HG02938 (cell line): Measurements from ENCODE around the gene EML1.

Experiments
- ATAC-seq: cut with Tn5 transposase; IDR thresholded peaks from one replicate; pipeline ENCODE4 v1.9.1; 2021; ENCODE audit warnings: mild to moderate bottlenecking, moderate library complexity; ENCODE audit not compliant: unreplicated experiment

The EML1 gene

DNA sequence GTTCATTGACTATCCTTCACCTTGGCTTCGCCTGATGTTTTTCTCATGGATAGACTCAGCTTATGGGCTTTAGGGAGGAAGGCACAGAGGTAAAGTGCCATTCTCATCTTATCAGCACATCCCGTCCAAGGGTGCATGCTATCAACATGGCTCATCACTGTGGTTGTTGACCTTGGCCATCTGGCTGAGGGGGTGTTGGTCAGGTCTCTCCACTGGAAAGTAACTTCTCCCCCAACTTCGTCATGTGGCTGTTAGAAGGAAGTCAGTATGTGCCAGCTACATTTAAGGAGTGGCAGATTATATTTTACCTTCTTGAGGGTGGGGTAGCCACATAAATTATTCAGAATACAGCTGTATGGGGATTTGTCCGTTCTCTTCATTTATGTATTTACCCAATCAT is 68.9 kb downstream of the EML1 start:
- ATAC-seq: no peak

DNA sequence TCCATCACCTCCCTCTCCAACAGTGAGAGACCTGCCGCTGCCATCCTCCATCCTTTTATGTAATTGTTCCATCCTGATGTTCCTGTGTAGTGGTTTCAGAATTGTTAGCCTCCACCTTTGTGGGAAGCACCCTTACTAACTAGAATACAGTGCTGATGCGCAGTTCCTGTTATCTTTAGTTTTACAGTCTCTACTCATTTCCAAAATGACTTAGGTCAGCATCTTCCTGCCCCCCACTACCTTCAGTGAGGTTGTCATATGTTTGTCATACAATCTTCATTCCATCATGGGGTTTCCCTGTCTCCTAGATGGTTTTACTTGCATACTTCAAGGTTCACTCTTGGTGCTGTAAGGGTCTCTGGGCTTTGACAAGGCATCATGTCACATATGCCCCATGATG is 69.8 kb downstream of the EML1 start:
- ATAC-seq: no peak

DNA sequence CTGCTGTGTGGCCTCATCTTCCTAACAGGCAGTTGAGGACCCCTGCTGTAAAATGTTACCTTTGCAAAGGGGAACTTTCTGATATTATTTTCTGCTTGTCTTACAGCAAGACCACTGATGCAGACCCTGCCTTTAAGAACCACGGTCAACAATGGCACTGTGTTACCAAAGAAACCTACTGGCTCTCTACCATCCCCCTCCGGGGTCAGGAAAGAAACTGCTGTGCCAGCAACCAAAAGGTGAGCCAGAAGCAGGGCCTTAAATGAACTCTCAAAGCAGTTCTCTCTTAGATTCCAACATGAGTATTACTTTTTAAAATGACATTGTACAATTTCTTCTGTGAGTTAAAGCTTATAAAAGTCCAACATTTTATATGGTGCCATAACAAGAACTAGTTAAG is 72.2 kb downstream of the EML1 start:
- no peak for ATAC-seq

DNA sequence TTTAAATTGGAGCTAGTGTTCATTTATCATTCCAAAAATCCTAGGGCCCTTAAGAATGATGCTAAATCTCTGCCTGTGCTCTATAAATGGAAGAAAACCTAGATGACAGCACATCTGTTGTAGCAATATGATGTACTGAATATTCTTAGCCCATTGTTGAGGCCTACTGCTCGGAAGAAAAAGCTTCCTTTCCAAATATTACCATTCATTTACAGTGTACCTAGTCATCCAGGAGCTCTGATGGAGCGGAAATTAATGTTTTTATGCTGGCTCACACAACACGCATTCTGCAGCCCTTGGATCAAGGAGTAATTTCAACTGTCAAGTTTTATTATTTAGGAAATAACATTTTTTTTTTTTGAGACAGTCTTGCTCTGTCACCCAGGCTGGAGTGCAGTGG is 77.4 kb downstream of the EML1 start:
- no peak for ATAC-seq

DNA sequence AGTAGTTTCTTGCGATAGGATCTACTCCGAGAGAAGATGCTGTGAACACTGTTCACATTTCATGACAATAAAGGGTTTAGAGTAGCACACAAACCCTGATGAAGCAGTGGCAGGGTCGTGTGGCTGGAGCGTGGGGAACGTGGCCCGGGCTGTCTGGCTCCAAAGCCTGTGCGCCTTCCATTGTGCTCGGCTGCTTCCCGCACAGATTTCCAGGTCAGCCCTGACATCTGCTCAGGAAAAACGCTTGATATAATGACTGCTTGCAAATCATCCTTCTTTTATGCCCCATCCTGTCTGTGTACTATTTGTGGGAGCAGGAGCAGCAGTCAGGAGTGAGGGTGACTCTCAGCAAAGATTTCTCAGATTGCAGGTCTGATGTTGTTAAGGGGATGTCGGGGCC is 78.6 kb downstream of the EML1 start:
- no peak for ATAC-seq

DNA sequence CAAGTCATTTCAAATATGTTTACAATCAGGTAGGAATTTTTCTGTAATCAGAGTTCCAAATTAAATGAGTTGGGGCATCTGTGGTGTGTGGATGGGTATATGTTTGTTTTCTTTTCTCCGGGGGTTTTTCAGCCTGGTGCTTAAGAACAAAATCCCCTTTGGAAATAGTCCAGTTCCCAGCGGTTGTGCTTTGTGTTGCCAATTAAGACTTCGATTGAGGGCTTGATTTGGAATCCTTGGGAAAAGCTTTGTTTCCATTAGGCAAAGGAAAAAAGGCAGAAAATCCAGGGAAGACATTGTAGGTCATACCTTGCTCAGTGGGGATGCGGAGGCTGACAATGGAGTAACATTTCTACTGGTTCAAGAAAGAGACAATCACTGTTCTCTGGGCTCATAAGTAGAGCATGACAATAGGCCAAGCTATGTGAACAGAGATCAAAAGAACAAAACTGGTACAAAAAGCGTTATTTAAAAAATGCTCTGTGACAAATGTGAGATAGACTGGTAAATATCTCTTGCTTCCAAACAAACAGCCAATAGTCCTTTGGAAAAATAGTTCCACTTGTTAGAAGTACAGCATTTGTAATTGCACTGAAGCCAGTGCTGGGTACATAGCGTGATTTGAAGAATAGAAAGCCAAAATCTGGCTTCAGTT is 79.7 kb downstream of the EML1 start:
- no peak for ATAC-seq

DNA sequence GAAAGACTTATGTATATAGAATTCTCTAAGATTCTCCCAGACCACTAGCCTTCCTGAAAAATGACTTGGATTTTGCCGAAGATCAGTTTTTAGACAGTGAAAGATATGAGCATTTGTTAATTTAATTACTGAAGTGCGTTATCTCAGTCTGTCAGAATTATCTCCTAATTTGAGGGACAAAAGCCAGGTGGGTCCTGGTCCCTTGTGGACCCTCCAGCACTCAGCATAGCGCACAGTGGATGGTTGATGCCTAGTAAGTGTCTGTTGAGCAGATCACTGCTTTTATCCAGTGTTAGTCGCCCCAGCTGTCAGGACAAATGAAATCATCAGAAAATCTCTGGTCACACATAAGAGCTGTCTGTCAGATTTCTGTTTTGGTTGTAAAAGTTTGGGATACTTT is 80.4 kb downstream of the EML1 start:
- ATAC-seq: no peak

DNA sequence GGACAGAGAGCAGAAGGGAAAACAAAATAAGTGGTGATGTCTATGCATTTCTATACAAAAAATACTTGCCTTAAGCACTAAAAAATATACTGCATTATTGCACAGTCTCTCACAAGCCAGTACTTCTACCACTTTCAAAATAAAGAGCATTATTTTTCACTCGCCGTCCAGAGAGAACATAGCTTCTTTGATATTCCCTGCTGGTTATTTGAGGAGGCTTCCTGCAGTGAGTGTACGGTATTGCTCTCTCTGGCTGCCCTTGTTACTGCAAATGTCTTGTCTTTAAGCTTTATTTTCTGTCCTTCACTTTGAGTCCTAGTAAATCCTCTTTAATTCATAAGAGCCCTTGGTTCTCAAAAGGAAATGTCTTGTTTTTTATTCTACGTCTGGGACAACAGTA is 81.1 kb downstream of the EML1 start:
- ATAC-seq: no peak

DNA sequence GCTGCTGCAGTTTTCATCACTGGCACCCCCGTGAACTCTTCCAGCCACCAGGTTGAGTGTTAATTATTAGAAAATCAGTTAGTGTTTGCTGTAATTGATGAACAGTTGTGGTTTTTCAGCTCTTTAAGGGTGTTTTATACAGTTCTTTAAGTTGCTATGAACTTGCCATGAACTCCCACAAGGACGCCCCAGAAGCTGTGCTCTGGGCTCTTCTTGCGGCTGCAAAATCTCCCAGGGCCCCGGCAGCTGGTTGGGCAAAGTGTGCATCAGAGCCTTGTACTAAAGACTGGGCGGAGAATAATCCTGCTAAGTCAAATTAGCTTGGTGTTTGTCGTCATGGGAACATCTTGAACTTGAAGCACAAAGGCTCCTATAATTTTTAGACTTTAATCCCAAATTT is 82.2 kb downstream of the EML1 start:
- no peak for ATAC-seq

DNA sequence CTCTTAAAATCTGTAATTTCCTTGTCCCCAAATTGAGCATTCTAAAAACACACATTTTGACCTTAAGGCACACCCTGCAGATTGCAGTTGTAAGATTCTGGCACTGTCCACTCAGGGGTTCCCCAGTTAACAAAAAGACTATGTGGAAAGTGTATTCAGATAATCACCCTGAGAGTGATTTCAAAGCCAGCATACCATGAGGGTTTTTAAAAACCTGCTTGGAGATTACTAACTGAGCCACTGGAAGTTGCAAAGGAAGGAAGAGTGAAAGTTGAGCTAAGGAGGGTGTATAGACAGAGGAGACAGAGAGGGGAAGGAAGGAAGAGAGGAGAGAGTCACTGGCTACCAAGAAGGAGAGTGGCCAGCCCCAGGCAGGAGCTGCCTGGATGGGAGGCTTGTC is 82.6 kb downstream of the EML1 start:
- ATAC-seq: no peak

DNA sequence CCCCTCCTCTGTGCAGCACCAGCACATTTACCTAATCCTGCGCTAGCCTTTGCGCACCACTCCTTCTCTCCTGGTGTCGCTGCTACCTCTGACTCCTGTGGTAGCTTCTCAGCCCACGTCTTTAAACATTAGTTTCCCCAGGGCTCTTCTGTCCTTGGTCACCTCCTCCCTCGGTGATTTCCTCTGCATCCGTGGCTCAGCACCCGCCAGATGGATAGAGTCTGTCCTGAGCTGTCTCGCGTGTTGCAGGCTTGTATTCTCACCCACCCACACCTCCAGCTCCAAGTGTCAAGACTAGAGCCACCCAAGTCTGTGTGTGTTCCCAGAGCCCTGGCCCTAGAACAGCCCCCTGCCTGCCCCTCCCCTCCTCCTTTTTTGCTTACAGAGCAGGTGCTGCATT is 83.2 kb downstream of the EML1 start:
- ATAC-seq: no peak

DNA sequence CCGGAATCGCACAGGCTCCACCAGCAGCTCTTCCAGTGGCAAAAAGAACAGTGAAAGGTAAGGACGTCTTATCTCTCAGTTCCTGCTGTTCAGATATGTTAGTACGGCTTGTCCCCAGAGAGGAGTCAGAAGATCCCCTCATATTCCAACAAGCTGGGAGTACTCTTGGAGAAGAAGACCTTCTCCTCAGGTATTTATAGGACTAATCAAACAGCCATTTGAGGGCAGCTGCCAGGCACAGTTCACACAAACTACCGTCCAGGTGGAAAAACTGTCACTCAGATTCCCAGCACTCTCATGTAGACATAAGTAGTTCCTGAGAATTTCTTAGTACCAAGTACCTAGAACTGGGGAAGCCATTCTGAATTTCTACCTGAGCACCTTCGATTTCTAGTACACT is 85.3 kb downstream of the EML1 start:
- no peak for ATAC-seq

DNA sequence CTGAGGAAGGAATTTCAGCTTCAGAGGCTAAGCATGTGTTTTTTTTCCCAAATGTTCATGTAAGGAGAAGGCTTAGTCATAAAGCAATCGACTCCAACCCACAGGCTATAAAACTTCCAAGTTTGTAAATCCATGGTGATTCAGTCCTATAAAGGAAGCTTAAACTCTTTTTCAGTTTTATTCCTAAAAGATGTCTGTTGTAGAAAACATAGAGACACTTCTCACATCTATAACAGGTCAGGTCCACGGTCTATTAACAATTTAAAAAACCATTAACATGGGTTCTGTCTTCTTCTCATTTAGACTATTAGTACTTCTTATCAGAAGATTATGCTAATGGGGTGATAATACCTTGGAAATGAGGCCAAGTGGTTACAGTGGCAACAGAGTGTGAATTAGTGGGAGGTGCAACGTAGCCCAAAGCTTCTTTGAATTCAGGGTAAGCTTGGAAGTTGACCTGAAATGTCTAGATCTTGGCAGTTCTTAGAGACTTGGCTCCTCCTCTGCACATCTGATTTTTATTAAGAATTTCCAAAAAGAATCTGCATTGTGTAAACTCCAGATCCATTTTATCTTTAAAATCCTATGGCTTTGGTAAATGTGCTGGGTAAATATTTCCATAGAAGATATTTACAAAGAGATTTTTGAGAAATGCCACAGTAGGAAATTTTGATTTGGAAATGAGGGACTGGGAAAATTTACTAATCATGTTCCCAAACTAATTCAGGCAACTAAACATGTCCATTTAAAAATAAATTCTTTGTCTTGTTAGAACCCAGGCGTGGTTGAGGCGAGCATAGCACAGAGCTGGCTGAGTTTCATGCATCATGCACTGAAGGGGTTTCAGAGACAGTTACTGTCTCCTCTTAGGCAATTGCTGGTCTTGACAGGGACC is 86.4 kb downstream of the EML1 start:
- no peak for ATAC-seq

DNA sequence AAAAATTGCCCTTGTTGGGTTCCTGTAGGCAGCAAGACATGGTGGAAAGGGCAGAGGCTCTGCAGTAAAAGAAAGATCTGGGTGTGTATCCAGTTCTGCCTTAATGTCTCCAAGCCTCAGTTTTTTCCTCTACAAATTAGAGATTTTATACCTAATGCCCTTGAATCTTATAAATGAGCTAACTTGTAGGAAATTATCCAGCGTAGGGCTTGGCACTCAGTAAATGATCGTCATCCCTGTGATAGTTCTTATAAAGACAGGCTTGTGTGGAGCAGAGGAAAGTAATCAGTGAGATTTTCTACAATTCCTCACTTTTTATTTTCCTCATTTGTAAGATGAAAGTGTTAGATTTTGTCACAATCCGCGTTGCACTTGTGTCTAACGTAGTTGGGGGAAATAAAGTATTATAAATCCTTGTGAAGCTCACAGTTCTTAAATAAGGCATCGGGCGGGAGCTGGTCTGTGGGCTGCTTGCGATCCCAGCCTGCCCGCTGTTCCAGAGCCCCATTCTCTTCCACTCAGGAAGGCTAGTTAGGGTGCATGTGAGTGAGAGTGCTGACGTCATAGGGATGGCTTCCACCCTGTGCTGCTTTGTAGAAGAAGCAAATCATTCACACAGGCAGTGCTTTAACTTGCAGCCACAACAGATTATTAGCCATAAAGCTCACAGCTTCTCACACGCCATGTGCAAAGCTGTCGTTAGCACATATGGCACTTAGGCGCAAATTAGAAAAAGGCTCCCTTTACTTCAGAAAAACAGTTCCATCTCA is 87.6 kb downstream of the EML1 start:
- ATAC-seq: no peak

DNA sequence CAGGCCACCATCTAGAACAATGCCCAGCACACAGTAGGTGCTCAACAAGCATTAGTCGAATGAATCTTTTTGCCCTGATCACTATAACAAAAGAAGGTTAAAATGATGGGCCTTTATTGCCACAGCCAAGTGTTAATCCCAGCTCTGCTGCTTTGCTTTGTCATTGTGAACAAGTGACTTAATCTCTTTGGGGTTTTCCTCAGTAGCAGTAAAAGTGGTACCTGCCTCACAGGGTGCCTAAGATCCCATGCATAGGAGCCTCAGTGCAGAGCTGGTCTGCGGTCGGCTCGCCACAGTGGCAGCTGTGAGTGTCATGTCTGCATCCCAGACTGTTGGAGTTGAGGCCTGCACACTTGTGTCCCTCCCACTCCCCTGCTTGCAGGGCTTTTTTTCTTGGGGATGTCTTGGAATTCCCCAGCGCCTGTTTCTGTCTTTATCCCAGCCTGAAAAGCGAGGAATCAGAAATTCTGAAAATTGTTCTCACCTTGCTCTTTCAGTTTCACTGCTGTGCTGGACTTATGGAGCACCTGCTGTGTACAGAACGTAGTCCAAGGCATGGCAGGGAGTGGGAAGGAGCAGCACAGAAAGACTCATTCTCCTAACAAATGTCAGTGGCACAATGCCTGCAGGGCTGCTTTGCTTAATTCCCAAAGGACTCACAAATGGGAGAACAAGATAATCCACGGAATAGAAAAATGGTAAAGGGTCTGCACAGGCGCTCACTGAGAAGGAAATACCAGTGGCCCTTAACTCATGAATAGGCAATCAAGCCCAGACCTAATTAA is 90.8 kb downstream of the EML1 start:
- ATAC-seq: no peak

DNA sequence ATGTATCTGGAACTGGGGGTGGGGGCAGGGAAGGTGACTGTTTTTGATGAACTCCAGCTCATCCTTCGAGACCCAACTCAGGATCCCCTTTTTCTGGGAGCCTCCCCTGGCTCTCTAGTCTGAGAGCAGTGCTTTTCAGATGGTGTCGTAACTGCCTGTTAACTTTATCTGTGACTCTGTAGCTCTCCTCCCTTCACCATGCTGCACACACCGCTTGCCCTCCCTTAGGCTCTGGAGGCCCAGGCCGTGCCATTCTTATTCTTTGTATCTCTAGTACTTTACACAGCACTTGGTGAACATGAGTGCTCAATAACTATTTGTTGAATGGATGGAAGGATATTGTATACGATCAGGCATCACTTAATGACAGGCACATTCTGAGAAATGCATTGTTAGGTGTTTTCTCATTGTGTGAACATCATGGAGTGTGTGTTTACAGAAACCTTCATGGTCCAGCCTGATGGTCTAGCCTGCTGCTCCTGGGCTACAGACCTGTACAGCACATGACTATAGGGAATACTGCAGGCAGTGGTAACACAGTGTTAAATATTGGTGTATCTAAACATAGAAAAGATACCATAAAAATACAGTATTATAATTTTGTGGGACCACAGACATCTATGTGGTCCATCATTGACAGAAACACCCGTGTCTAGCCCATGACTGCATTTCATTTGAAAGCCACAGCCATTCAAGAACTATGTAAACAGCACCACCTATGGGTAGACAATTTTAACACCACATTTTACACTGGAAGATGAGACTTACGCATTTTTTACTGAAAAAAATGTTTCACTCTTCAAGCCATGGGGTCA is 91.8 kb downstream of the EML1 start:
- no peak for ATAC-seq

DNA sequence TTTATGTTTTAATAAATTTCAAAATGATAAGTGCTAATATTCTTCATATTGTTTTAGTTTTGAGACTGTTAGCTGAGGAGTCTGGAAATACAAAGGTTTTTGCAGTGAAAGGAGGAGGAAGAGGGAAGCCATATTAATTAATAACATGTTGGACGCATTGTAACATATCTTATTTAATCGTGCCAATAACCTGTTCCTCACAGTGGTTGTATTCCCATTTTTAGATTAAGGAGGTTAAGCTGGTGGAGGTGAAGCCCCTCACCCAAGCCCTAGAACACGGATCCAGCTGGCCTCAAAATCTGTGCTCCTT is 92.4 kb downstream of the EML1 start:
- no peak for ATAC-seq

DNA sequence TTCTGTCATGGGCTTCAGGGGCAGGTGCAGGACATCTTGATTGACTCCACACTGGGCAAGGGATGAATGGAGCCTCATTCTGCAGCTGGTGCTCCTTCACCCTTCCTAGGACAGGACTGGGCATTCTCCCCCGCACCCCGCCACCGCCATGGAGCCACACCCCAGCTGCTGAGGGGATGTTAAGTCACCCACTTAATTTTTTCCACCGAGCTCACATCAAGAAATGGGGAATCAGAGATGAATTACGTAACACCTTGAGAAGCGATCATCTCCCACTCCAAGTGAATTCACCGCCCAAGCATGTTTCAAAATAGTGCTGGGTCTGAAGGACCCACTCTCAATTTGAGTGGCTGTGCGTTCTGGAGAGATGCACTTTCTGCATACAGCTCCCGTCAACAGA is 94.2 kb downstream of the EML1 start:
- no peak for ATAC-seq

DNA sequence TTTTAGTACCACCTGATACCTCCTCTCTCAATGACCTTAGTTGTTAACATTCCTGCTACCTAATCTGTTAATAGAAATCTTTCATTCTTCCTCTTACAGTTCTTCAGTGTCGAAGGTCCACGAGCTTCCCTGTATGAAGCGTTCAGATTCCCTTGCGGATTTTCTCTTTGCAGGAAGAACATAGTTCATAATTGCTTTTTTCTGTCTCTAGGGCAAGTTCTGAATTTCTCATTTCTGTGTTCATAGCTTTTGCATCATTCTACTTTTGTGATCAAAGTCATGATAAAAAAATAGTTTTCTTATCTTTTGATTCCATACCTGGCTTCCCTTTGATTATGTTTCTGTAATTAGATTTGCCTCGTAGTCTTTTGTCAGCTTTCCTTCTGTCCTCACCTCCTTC is 94.9 kb downstream of the EML1 start:
- no peak for ATAC-seq

DNA sequence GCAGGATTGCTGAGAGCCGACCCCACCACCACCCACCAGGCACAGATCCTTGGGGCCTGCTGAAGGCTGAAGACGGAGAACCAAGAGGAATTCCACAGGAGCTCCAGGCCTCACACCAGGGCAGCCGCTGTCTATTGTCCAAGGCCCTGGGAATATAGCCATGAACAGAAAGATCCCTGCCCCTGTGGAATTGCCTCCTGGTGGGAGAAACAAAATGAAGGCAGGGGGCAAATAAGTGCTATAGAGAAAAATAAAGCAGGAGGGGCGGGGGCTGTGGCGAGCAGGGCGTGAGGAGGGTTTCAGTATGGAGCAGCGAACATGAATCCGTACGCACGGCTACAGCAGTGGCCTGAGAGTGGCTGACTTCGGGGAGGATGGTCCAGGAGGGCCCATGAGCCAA is 96.1 kb downstream of the EML1 start:
- ATAC-seq: no peak
